Mesenchymal stem cell (in vitro differentiated cells and primary cell): ENCODE data around the gene EEF1A2.

Experiments
- DNase-seq: peaks from one replicate; pipeline ENCODE4 v3.0.0-alpha.2; 2013
- H2AFZ ChIP-seq: one replicate; pipeline ENCODE4 v1.6.1; 2013; ENCODE audit warnings: low read depth, mild to moderate bottlenecking, control low read depth, inconsistent platforms, low read length, moderate library complexity
- H2AK5ac ChIP-seq: 2 replicates; pipeline ENCODE4 v1.6.1; 2013; ENCODE audit warnings: low read length, moderate library complexity, mild to moderate bottlenecking, inconsistent platforms; ENCODE audit not compliant: severe bottlenecking
- H2BK120ac ChIP-seq: one replicate; pipeline ENCODE4 v1.6.1; 2013; ENCODE audit warnings: low read depth, mild to moderate bottlenecking, inconsistent platforms, low read length, moderate library complexity
- H2BK12ac ChIP-seq, 2 experiments: one replicate each; pipeline ENCODE4 v1.6.1; 2013; ENCODE audit warnings: inconsistent platforms in 2 of 2, low read length in 2 of 2, mild to moderate bottlenecking in 2 of 2, moderate library complexity in 2 of 2, control low read depth in 1 of 2
- H2BK15ac ChIP-seq: one replicate; pipeline ENCODE4 v1.6.1; 2013; ENCODE audit warnings: mild to moderate bottlenecking, low read depth, inconsistent platforms; ENCODE audit not compliant: poor library complexity, severe bottlenecking
- H2BK5ac ChIP-seq: 2 replicates; pipeline ENCODE4 v1.6.1; 2013; ENCODE audit warnings: low read depth, mild to moderate bottlenecking, low read length, control low read depth, inconsistent platforms; ENCODE audit not compliant: poor library complexity, severe bottlenecking
- H3K14ac ChIP-seq, 2 experiments: one replicate each; pipeline ENCODE4 v1.6.1; 2013; ENCODE audit warnings: inconsistent platforms in 2 of 2, low read length in 2 of 2, control low read depth in 1 of 2, mild to moderate bottlenecking in 1 of 2, moderate library complexity in 1 of 2
- H3K18ac ChIP-seq, 2 experiments: one replicate each; pipeline ENCODE4 v1.6.1; 2013; ENCODE audit warnings: inconsistent platforms in 2 of 2, low read length in 2 of 2, control low read depth in 1 of 2, low read depth in 1 of 2, mild to moderate bottlenecking in 1 of 2
- H3K23ac ChIP-seq, 2 experiments: one replicate each; pipeline ENCODE4 v1.6.1; 2013; ENCODE audit warnings: inconsistent platforms in 2 of 2, low read length in 2 of 2, mild to moderate bottlenecking in 2 of 2, moderate library complexity in 2 of 2, control low read depth in 1 of 2
- H3K27ac ChIP-seq: 2 replicates; pipeline ENCODE4 v1.5.1; 2013; ENCODE audit warnings: mild to moderate bottlenecking, moderate library complexity, low read length, control low read depth, inconsistent platforms; ENCODE audit not compliant: poor library complexity, severe bottlenecking
- H3K27me3 ChIP-seq, 2 experiments: 2 replicates each; pipeline versions ENCODE4 v1.6.1 to v1.7.0; 2013; ENCODE audit warnings: low read length in 2 of 2, mild to moderate bottlenecking in 2 of 2, moderate library complexity in 2 of 2, control low read depth in 1 of 2, inconsistent platforms in 1 of 2; ENCODE audit not compliant: control insufficient read depth in 1 of 2, insufficient read depth in 1 of 2
- H3K36me3 ChIP-seq, 2 experiments: 2 replicates each; pipeline versions ENCODE4 v1.6.1 to v1.7.0; 2013; ENCODE audit warnings: low read length in 2 of 2, control low read depth in 1 of 2, inconsistent platforms in 1 of 2, low read depth in 1 of 2, mild to moderate bottlenecking in 1 of 2; ENCODE audit not compliant: insufficient read depth in 2 of 2, control insufficient read depth in 1 of 2
- H3K4ac ChIP-seq, 2 experiments: one replicate each; pipeline ENCODE4 v1.6.1; 2013; ENCODE audit warnings: inconsistent platforms in 2 of 2, low read length in 2 of 2, mild to moderate bottlenecking in 2 of 2, moderate library complexity in 2 of 2, control low read depth in 1 of 2, low read depth in 1 of 2
- H3K4me1 ChIP-seq: 2 replicates; pipeline ENCODE4 v1.6.1; 2013; ENCODE audit warnings: low read depth, low read length, control low read depth; ENCODE audit not compliant: control insufficient read depth, insufficient read depth
- H3K4me2 ChIP-seq: 2 replicates; pipeline ENCODE4 v1.6.1; 2013; ENCODE audit warnings: low read length, mild to moderate bottlenecking, inconsistent platforms; ENCODE audit not compliant: poor library complexity, severe bottlenecking
- H3K4me3 ChIP-seq, 2 experiments: 2 replicates each; pipeline versions ENCODE4 v1.5.1 to v1.7.0; 2013; ENCODE audit warnings: low read length in 2 of 2, mild to moderate bottlenecking in 2 of 2, control low read depth in 1 of 2, low read depth in 1 of 2; ENCODE audit not compliant: insufficient read depth in 1 of 2
- H3K79me1 ChIP-seq: replicated peaks from 2 replicates; pipeline ENCODE4 v1.6.1; 2013; ENCODE audit warnings: mild to moderate bottlenecking, control low read depth, low read length, inconsistent platforms; ENCODE audit not compliant: poor library complexity, severe bottlenecking
- H3K9ac ChIP-seq: 2 replicates; pipeline ENCODE4 v1.7.0; 2013; ENCODE audit warnings: mild to moderate bottlenecking, low read length, moderate library complexity
- H3K9me3 ChIP-seq: 2 replicates; pipeline ENCODE4 v1.7.0; 2013; ENCODE audit warnings: mild to moderate bottlenecking, low read length; ENCODE audit not compliant: control insufficient read depth
- H4K8ac ChIP-seq: one replicate; pipeline ENCODE4 v1.6.1; 2013; ENCODE audit warnings: inconsistent platforms, mild to moderate bottlenecking, low read length, moderate library complexity
- H4K91ac ChIP-seq: one replicate; pipeline ENCODE4 v1.6.1; 2013; ENCODE audit warnings: mild to moderate bottlenecking, low read length, inconsistent platforms
- WGBS: methylation state at CpG from one replicate; pipeline ENCODE4 v1.1.7; 2013; ENCODE audit warnings: mixed read lengths; 5-methylcytosine and 5-hydroxymethylcytosine counted together

The EEF1A2 gene

GRCh38 chr20:63538204-63539091, 39.6 kb upstream of the EEF1A2 start:
- Histone ChIP-seq H3K4me1 (peaks cover 52% of the 10 kb centered on the region), H3K9me3 (no peaks in the 10 kb centered on the region), H3K4me2 (peak overlapping the region; percentile 72), H3K4ac (peak overlapping the region in 1 of 2 experiments; percentile 4), H3K79me1 (no peaks in the 10 kb centered on the region), H2AFZ (no peak overlapping the region), H3K18ac (peak overlapping the region; percentile 71 to 74), H4K91ac (peak overlapping the region; percentile 92), H2BK15ac (peak overlapping the region; percentile 78), H3K23ac (no peak overlapping the region), H3K4me3 (peak overlapping the region; percentile 37 to 52), H3K27me3 (peaks cover 0 to 60% of the 10 kb centered on the region in 2 experiments), H3K36me3 (no peaks in the 10 kb centered on the region), H2BK12ac (peak overlapping the region; percentile 18 to 21), H2AK5ac (no peak overlapping the region), H3K27ac (no peak overlapping the region), H3K14ac (no peak overlapping the region), H4K8ac (peak overlapping the region; percentile 95), H2BK120ac (peak overlapping the region; percentile 68), H2BK5ac (no peak overlapping the region), H3K9ac (peak overlapping the region; percentile 53)
- peak; percentile 60 for DNase-seq
- WGBS: 66% methylated on average over 22 of the region's 27 CpGs

DNA sequence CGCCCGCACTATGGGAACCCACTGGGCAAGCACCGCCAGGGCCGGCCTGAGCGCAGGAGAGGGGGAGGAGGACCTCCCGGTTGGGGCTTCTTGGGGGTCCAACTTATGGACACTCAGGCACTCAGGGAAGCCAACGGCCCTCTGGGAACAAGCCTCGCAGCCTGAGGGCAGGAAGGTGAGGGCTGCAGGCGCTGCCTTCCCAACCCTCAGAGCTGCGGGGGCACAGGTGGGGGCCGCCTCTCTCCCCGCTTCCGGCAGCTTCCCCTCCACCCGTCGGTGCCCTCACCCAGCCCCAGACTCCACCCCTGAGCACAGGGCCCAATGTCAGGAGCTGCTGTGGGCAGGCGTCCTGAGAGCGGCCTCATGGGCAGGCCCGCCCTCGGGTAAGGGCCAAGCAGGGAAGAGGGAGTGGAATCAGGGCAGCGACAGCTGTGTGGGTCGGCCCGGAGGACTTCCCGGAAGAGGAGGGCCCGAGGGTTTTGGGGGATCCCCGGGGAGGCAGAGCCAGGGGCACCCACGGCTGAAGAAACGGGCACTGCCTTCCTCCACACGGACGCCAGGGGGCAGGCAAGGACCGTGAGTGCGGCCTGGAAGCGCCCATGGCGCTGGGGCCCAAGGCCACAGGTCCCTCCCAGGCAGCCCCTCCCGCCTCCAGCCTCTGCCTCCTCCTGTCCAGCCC, 38.8 kb upstream of the EEF1A2 start:
- Histone ChIP-seq H4K91ac (peak overlapping the region; percentile 92), H2BK12ac (peak overlapping the region; percentile 21 to 28), H3K36me3 (no peaks in the 10 kb centered on the region), H3K9ac (peak overlapping the region; percentile 53), H2BK5ac (no peak overlapping the region), H2BK15ac (peak overlapping the region; percentile 78), H3K4me1 (peaks cover 52% of the 10 kb centered on the region), H3K9me3 (no peaks in the 10 kb centered on the region), H2AFZ (peak overlapping the region; percentile 29), H3K4me2 (peak overlapping the region; percentile 72), H3K27me3 (peaks cover 0 to 56% of the 10 kb centered on the region in 2 experiments), H3K4me3 (peak overlapping the region; percentile 37 to 52), H2BK120ac (peak overlapping the region; percentile 68), H4K8ac (peak overlapping the region; percentile 95), H3K14ac (no peak overlapping the region), H3K79me1 (no peaks in the 10 kb centered on the region), H3K18ac (peak overlapping the region; percentile 71 to 74), H3K27ac (peak overlapping the region; percentile 8), H3K4ac (peak overlapping the region in 1 of 2 experiments; percentile 4), H2AK5ac (peak overlapping the region; percentile 33), H3K23ac (no peak overlapping the region)
- 32% methylated on average over 24 of the region's 34 CpGs for WGBS
- DNase-seq: peak; percentile 85

DNA sequence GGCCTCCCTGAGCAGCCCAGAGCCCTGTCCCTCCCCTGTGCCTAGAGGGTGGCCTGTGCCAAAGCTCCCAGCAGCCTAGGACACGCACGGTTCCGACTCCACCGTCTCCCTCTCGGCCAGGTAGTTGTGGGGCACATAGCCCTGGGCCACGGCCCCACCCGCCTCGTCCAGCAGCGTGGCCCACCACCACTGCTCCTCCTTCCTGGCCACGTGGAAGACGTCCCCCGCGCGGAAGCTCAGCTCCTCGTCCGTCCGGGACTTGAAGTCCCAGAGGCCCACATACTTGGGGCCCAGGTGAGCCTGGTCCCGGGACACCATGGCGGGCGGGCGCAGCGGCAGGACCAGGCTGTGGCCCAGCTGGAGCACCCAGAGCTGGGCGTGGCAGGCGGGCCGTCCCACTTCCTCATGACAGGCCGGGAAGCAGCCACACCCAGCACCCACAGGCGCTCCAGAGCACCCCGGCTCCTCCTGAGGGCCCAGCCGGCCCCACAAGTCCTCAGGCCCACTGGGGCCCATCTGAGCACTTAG, 38.2 kb upstream of the EEF1A2 start, which contains the start of gene PTK6:
PTK6 (minus strand) TSS at position 380 of the 528 bp plus-strand sequence; CDS start at position 318, 62 bp downstream.
- Histone ChIP-seq H3K4me1 (peaks cover 52% of the 10 kb centered on the region), H2BK120ac (peak within 1 kb of the TSS; percentile 68), H3K27ac (peak within 1 kb of the TSS; percentile 78), H3K4me3 (peak within 1 kb of the TSS; percentile 37 to 52), H2BK12ac (peak within 1 kb of the TSS; percentile 21 to 28), H2AK5ac (peak within 1 kb of the TSS; percentile 51), H2AFZ (peak within 1 kb of the TSS; percentile 29), H4K91ac (peak within 1 kb of the TSS; percentile 92), H3K4ac (peak within 1 kb of the TSS in 1 of 2 experiments; percentile 4), H3K18ac (peak within 1 kb of the TSS; percentile 71 to 74), H3K79me1 (no peaks in the 10 kb centered on the region), H3K9me3 (no peaks in the 10 kb centered on the region), H3K27me3 (peaks cover 0 to 59% of the 10 kb centered on the region in 2 experiments), H3K14ac (no peak within 1 kb of the TSS), H4K8ac (peak within 1 kb of the TSS; percentile 95), H2BK15ac (peak within 1 kb of the TSS; percentile 78), H3K23ac (no peak within 1 kb of the TSS), H3K9ac (peak within 1 kb of the TSS; percentile 53), H2BK5ac (peak within 1 kb of the TSS; percentile 4), H3K36me3 (no peaks in the 10 kb centered on the region), H3K4me2 (peak within 1 kb of the TSS; percentile 72)
- WGBS: 92% methylated on average over 29 of the region's 29 CpGs
- DNase-seq: no peak
